ENCODE data around the gene PCSK9.

DNA sequence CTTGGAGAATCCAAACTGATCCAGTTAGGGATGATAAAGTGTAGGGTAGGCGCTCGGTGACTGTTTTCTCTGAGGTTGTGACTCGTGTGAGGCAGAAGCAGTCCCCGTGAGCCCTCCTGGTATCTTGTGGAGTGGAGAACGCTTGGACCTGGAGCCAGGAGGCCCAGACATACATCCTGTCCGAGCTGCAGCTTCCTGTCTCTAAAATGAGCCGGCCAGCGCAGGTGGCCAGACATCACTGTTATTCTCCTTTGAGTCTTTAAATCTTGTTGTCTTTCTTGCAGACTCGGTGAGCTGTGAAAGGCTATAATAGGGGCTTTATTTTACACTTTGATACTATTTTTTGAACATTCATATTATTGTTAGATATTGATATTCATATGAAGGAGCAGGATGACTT, 12.3 kb downstream of the PCSK9 start:
- TF ChIP-seq ZNF384 (IDR thresholded peaks at IDR 0.05) (no peak), FOXM1 (IDR thresholded peaks at IDR 0.05; ENCODE audit: borderline replicate concordance) (no peak), L3MBTL2 (conservative IDR thresholded peaks at IDR 0.05) (no peak), FOXA1 (IDR thresholded peaks at IDR 0.05) (no peak), SP1 (IDR thresholded peaks at IDR 0.05) (no peak), SUZ12 (IDR thresholded peaks at IDR 0.05) (no peak), TARDBP (IDR thresholded peaks at IDR 0.05) (no peak), ELF4 (IDR thresholded peaks at IDR 0.05) (no peak), NFRKB (IDR thresholded peaks at IDR 0.05) (no peak), FOXK2 (IDR thresholded peaks at IDR 0.05) (no peak), ARNT (IDR thresholded peaks at IDR 0.05) (no peak), CTBP1 (IDR thresholded peaks at IDR 0.05; ENCODE audit: borderline replicate concordance) (no peak), BHLHE40 (IDR thresholded peaks at IDR 0.05; ENCODE audit: borderline replicate concordance) (no peak)
- TF ChIP-seq, protein P1, sequence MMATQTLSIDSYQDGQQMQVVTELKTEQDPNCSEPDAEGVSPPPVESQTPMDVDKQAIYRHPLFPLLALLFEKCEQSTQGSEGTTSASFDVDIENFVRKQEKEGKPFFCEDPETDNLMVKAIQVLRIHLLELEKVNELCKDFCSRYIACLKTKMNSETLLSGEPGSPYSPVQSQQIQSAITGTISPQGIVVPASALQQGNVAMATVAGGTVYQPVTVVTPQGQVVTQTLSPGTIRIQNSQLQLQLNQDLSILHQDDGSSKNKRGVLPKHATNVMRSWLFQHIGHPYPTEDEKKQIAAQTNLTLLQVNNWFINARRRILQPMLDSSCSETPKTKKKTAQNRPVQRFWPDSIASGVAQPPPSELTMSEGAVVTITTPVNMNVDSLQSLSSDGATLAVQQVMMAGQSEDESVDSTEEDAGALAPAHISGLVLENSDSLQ (IDR thresholded peaks at IDR 0.05): no peak
